GM19240 (cell line): ENCODE measurements around the gene EMID1.

Experiments used
- DNase-seq: peaks from one replicate; pipeline ENCODE4 v3.0.0; 2011; ENCODE audit warnings: low spot score; ENCODE audit not compliant: insufficient read length

Gene EMID1

GRCh38 chr22:29205594-29206371 is at the start of gene EMID1:
Gene EMID1 (plus strand): TSS chr22:29205896. CDS start chr22:29206039, 143 bp downstream.
- DNase-seq = no peak

- no peak for DNase-seq
Measured at GRCh38 chr22:29155966-29156365, 49.7 kb upstream of the EMID1 start.

- DNase-seq = no peak
Measured at GRCh38 chr22:29156507-29156906, 49.2 kb upstream of the EMID1 start.

- no peak for DNase-seq
Measured at GRCh38 chr22:29157759-29158535, 47.7 kb upstream of the EMID1 start.

- no peak for DNase-seq
Measured at GRCh38 chr22:29158546-29158945, 47.1 kb upstream of the EMID1 start.

- no peak for DNase-seq
Measured at GRCh38 chr22:29163808-29164207, 41.9 kb upstream of the EMID1 start.

- DNase-seq = no peak
Measured at GRCh38 chr22:29165321-29166060, 40.2 kb upstream of the EMID1 start.

GRCh38 chr22:29166180-29166579 is 39.5 kb upstream of the EMID1 start:
- DNase-seq = no peak

GRCh38 chr22:29167032-29167911 is 38.4 kb upstream of the EMID1 start:
- peak; percentile 87 for DNase-seq

GRCh38 chr22:29171721-29172120 is 34.0 kb upstream of the EMID1 start:
- no peak for DNase-seq

GRCh38 chr22:29172216-29172615 is 33.5 kb upstream of the EMID1 start:
- DNase-seq = no peak

GRCh38 chr22:29175312-29175835 is 30.3 kb upstream of the EMID1 start:
- no peak for DNase-seq

GRCh38 chr22:29183971-29184848 is 21.5 kb upstream of the EMID1 start:
- no peak for DNase-seq

GRCh38 chr22:29184849-29185490 is 20.7 kb upstream of the EMID1 start:
- DNase-seq = no peak

GRCh38 chr22:29186302-29186701 is 19.4 kb upstream of the EMID1 start:
- DNase-seq = no peak

- DNase-seq = no peak
Measured at GRCh38 chr22:29187831-29188230, 17.9 kb upstream of the EMID1 start.

GRCh38 chr22:29190051-29190450 is 15.6 kb upstream of the EMID1 start:
- no peak for DNase-seq

GRCh38 chr22:29190918-29191317 is 14.8 kb upstream of the EMID1 start:
- DNase-seq = no peak

GRCh38 chr22:29193021-29193420 is 12.7 kb upstream of the EMID1 start:
- no peak for DNase-seq
